ENCODE results near the gene USP17L24. TPM values are rescaled to one million over a fixed set of nuclear protein-coding genes. Genes with fewer than 3 reads are reported as not detected.

The USP17L24 gene
- total RNA-seq (ENCODE audit: low replicate concordance) = not detected in 2 replicates

GRCh38 chr4:9324865-9325264 lies at the start of gene USP17L24:
Gene USP17L24 (plus strand): TSS chr4:9325165. CDS start chr4:9325165, 0 bp downstream.

GRCh38 chr4:9329611-9330010 lies 4.6 kb downstream of the USP17L24 start, which contains the start of gene USP17L25:
Gene USP17L25 (plus strand): TSS chr4:9329911. CDS start chr4:9329911, 0 bp downstream.

GRCh38 chr4:9334358-9334757 lies 9.4 kb downstream of the USP17L24 start, which contains the start of gene USP17L26:
Gene USP17L26 (plus strand): TSS chr4:9334658. CDS start chr4:9334658, 0 bp downstream.

GRCh38 chr4:9339103-9339502 lies 14.1 kb downstream of the USP17L24 start, which contains the start of gene USP17L5:
Gene USP17L5 (plus strand): TSS chr4:9339403. CDS start chr4:9339403, 0 bp downstream.

GRCh38 chr4:9343848-9344247 lies 18.9 kb downstream of the USP17L24 start, which contains the start of gene USP17L27:
Gene USP17L27 (plus strand): TSS chr4:9344148. CDS start chr4:9344148, 0 bp downstream.

GRCh38 chr4:9348593-9348992 lies 23.6 kb downstream of the USP17L24 start, which contains the start of gene USP17L28:
Gene USP17L28 (plus strand): TSS chr4:9348893. CDS start chr4:9348893, 0 bp downstream.

GRCh38 chr4:9353338-9353737 lies 28.4 kb downstream of the USP17L24 start, which contains the start of gene USP17L29:
Gene USP17L29 (plus strand): TSS chr4:9353638. CDS start chr4:9353638, 0 bp downstream.

GRCh38 chr4:9362829-9363228 lies 37.9 kb downstream of the USP17L24 start, which contains the start of gene USP17L30:
Gene USP17L30 (plus strand): TSS chr4:9363129. CDS start chr4:9363129, 0 bp downstream.

Other genes with a start within 250 kb of the USP17L24 start
- not detected in 2 replicates for gene FAM90A26, start 154.8 kb upstream of the USP17L24 start, total RNA-seq (ENCODE audit: low replicate concordance)
- gene USP17L10, start 114.5 kb upstream of the USP17L24 start, total RNA-seq (ENCODE audit: low replicate concordance) = not detected in 2 replicates
- gene USP17L11, start 109.8 kb upstream of the USP17L24 start, total RNA-seq (ENCODE audit: low replicate concordance) = not detected in 2 replicates
- gene USP17L12, start 105.0 kb upstream of the USP17L24 start, total RNA-seq (ENCODE audit: low replicate concordance) = not detected in 2 replicates
- not detected in 2 replicates for gene USP17L13, start 100.3 kb upstream of the USP17L24 start, total RNA-seq (ENCODE audit: low replicate concordance)
- gene USP17L15, start 90.8 kb upstream of the USP17L24 start, total RNA-seq (ENCODE audit: low replicate concordance) = not detected in 2 replicates
- not detected in 2 replicates for gene USP17L17, start 81.3 kb upstream of the USP17L24 start, total RNA-seq (ENCODE audit: low replicate concordance)
- gene USP17L18, start 76.5 kb upstream of the USP17L24 start, total RNA-seq (ENCODE audit: low replicate concordance) = not detected in 2 replicates
- gene USP17L19, start 71.8 kb upstream of the USP17L24 start, total RNA-seq (ENCODE audit: low replicate concordance) = not detected in 2 replicates
- not detected in 2 replicates for gene USP17L20, start 67.0 kb upstream of the USP17L24 start, total RNA-seq (ENCODE audit: low replicate concordance)
- not detected in 2 replicates for gene USP17L21, start 62.3 kb upstream of the USP17L24 start, total RNA-seq (ENCODE audit: low replicate concordance)
- not detected in 2 replicates for gene USP17L22, start 57.5 kb upstream of the USP17L24 start, total RNA-seq (ENCODE audit: low replicate concordance)
- gene USP17L25, start 4.7 kb downstream of the USP17L24 start, total RNA-seq (ENCODE audit: low replicate concordance) = not detected in 2 replicates
- not detected in 2 replicates for gene USP17L26, start 9.5 kb downstream of the USP17L24 start, total RNA-seq (ENCODE audit: low replicate concordance)
- not detected in 2 replicates for gene USP17L5, start 14.2 kb downstream of the USP17L24 start, total RNA-seq (ENCODE audit: low replicate concordance)
- not detected in 2 replicates for gene USP17L27, start 19.0 kb downstream of the USP17L24 start, total RNA-seq (ENCODE audit: low replicate concordance)
- gene USP17L28, start 23.7 kb downstream of the USP17L24 start, total RNA-seq (ENCODE audit: low replicate concordance) = not detected in 2 replicates
- not detected in 2 replicates for gene USP17L29, start 28.5 kb downstream of the USP17L24 start, total RNA-seq (ENCODE audit: low replicate concordance)
- gene USP17L30, start 38.0 kb downstream of the USP17L24 start, total RNA-seq (ENCODE audit: low replicate concordance) = not detected in 2 replicates
- not detected in 2 replicates for gene DEFB131A, start 119.2 kb downstream of the USP17L24 start, total RNA-seq (ENCODE audit: low replicate concordance)